Measurements from ENCODE around the gene ZNF436. TPM values are rescaled to one million over a fixed set of nuclear protein-coding genes. Genes with fewer than 3 reads are reported as not detected.

ZNF436 gene
- total RNA-seq, 4 donors from 2014 or later = 18.9 to 26.6 (median 22.2) TPM

DNA sequence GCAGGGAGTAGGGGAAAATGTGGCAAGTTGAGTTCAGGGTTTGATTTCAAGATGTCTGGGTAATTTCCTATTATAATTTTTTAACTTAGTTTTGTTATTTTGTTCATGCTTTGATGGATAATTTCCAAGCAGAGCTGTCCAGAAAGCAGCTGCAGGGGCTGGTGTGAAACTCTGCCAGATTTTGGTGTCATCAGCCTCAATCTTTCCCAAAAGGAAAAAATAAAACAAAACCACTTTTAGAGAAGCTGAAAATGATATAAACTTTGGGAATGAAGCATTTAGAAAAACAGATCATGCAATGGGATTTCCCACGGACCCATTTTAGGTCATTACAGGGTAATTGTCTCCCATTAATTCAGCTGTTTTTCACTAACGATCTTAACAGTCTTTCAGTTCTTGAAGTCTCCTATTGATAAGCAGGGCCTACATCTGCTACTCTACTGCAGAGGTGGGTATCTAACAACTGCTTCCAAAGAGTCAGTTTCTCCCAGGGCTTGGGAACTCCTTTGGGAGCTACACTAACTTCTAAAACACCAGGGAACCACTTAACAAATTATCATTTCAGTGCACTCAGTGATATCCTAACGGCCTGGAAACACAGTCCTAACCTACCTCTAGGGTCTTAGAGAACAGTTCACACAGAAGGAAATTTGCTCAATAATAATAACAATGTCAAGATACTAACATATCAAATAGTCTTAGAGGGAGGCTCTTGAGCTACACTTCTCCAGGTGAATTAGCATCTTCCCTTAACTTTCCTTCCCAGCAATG, 12.3 kb downstream of the ZNF436 start:
- TF ChIP-seq, protein P1, sequence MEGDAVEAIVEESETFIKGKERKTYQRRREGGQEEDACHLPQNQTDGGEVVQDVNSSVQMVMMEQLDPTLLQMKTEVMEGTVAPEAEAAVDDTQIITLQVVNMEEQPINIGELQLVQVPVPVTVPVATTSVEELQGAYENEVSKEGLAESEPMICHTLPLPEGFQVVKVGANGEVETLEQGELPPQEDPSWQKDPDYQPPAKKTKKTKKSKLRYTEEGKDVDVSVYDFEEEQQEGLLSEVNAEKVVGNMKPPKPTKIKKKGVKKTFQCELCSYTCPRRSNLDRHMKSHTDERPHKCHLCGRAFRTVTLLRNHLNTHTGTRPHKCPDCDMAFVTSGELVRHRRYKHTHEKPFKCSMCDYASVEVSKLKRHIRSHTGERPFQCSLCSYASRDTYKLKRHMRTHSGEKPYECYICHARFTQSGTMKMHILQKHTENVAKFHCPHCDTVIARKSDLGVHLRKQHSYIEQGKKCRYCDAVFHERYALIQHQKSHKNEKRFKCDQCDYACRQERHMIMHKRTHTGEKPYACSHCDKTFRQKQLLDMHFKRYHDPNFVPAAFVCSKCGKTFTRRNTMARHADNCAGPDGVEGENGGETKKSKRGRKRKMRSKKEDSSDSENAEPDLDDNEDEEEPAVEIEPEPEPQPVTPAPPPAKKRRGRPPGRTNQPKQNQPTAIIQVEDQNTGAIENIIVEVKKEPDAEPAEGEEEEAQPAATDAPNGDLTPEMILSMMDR (IDR thresholded peaks at IDR 0.05; ENCODE audit: low read depth) = no peak

DNA sequence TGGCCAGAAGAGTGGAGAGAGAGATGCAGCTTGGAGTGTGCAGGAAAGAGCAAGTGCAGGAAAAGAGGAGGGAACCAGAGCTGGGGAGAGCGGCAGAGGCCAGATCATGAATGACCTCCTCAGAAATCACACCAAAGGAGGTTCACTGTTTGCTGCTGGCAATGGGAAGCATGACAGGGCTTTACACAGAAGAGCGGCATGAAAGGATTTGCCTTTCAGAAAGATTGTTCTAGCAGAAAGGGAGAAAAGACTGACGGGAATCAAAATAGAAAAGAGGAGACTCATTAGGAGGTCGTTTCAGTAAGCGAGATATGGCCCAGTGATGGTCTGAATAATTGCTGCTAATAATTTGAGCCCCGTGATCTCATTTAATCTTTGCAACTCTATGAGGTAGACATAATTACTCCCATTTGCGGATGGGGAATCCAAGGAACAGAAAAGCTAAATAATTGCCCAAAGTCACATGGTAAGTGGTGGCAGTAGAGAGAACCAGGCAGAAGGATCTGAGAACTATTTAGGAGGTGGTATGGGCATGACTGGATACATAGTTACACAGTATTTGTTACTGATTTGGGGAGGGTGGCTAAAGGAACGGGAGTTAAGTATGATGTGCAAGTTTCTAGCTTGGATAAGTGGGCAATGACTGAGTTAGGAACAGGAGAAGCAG, 13.0 kb downstream of the ZNF436 start:
- TF ChIP-seq, protein P1 (IDR thresholded peaks at IDR 0.05; ENCODE audit: low read depth) = no peak

DNA sequence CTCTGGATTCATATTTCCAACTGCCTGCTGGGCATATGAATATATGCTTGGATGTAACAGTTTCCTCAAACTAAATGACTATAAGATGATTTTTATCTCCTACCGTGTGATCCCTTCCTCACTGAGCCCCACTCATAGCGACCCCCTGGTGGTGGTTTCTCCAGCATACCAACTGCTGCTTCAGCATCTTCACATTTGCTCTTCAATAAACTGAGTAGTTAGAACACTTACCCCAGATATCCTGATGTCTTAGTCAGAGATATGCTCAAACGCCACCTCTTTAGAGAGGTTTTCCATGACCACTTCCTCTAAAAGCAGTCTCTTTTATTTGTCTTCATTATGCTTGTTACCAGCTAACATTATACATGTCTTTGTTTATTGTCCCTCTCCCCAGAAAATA, 15.4 kb downstream of the ZNF436 start:
- TF ChIP-seq, protein P1 (IDR thresholded peaks at IDR 0.05; ENCODE audit: low read depth) = no peak

DNA sequence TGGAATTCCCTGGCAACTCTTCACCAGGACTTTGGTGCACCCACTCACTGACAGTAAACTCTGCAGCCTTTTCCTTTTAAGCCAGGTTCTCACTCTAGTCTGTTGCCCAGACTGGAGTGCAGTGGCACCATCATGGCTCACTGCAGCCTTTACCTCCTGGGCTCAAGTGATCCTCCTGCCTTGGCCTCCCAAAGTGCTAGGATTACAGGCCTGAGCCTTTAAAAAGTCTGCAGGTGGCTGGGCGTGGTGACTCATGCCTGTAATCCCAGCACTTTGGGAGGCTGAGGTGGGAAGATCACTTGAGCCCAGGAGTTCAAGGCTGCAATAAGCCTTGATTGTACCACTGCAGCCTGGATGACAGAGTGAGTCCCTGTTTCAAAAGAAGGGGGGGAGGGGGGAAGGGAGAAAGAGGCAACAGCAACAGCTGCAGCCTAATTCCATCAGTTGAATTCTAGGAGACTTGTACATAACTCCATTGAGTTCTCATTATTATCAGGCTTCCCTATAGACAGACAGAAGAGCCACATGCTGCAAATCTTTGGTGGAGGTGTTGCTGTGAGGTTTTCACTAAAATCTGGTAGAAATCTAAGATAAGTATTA, 17.4 kb downstream of the ZNF436 start:
- TF ChIP-seq, protein P1 (IDR thresholded peaks at IDR 0.05; ENCODE audit: low read depth) = no peak

DNA sequence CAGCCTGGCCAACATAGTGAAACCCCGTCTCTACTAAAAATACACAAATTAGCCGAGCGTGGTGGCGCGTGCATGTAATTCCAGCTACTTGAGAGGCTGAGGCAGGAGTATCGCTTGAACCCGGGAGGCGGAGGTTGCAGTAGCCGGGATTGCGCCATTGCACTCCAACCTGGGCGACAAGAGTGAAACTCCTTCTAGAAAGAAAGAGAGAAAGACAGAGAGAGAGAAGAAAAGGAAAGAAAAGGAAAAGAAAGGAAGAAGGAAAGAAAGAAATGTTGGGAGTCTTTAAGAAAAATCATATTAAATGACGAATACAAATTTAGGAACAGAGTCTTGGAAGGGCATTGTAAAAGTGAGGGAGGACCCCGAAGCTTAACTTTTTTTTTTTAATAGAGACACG, 23.7 kb downstream of the ZNF436 start:
- TF ChIP-seq, protein P1 (IDR thresholded peaks at IDR 0.05; ENCODE audit: low read depth) = no peak

DNA sequence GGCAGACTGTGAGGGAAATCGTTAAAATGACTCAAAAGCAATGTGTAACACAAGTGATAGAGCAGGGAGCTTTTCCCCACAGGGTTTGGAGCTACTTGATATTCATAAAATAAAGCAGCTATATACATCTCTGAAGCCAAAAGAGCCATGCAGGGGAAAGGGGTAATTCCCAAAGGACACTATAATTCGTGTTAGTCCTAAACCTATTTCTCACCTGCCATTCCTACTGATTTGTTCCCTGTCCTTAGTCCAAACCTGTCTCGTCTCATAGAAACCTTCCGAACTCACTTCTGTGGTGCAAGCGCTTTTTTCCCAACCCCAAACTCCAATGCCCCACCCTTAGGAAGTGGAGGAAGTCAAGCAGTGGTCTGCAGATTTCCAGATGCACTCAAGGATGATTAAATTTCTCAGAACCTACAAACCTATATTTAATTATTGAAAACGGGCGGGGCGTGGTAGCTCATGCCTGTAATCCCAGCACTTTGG, 24.6 kb downstream of the ZNF436 start:
- TF ChIP-seq, protein P1 (IDR thresholded peaks at IDR 0.05; ENCODE audit: low read depth) = no peak

Data from subcutaneous adipose tissue (tissue), 4 donors.